SK-N-DZ (cell line): ENCODE results near the gene C5orf52.
"Not testable (repeated sequence)": the region's sequence is repeated elsewhere in the genome, so short reads cannot be mapped to it uniquely, and the experiment has no call there.

Source experiments
- DNase-seq: peaks from one replicate; pipeline ENCODE4 v3.0.0-alpha.2; 2015; ENCODE audit warnings: low spot score

The C5orf52 gene

DNA sequence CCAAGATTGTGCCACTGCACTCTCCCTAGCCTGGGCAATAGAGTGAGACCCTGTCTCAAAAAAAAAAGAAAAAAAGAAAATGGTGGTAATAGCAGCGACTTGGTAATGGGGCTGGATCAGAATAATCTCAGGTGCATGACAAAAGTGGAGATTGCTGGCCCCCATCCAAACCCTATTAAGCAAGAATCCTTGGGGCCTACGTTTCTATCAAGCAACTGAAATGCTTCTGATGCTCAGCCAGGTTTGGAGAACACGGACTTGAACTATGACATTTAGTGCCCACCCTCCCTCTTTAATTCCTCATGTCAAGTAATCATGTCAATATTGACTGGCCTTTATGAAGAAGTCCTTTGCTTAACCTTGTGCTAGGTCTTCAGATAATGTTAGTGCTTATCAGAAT is 6.6 kb downstream of the C5orf52 start:
- no peak for DNase-seq

- DNase-seq = no peak
Observed at GRCh38 chr5:157679801-157680200, 8.5 kb downstream of the C5orf52 start.

DNA sequence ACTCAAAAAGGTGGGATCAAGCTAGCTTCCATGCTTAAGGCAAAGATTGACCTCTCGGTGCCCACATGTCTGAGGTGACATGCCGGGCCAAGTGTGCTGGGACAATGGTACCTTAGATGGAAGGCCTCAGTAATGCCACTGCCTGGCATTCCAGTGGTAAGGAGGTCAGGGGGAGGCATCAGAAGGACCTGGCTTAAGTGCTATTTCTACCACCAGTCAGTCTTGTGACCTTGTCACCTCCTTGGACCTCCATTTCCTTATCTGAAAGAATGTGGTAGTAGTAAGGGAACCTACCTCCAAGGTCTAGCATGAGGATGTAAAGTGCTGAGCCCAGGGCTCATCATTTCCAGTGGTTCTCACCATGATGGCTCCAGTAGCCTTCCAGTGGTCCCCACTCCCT is 8.9 kb downstream of the C5orf52 start:
- no peak for DNase-seq

DNA sequence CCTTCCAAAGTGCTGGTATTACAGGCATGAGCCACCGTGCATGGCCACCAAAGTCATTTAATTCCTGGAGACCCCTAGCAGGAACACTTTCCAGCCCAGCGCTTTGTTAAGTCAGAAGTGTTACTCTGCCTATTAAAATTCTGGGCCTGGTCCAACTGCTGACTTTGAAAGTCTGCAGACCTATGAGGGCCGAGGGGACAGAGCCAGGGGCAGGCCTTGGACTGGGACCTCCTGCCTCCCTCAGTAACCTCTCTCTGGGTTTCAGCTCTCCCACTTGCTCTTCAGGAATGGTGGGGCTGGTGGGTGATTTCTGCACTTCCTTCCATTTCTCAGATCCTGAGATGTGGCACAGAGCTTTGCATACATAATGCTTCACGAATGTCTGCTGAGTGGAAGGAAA is 9.7 kb downstream of the C5orf52 start:
- no peak for DNase-seq

DNA sequence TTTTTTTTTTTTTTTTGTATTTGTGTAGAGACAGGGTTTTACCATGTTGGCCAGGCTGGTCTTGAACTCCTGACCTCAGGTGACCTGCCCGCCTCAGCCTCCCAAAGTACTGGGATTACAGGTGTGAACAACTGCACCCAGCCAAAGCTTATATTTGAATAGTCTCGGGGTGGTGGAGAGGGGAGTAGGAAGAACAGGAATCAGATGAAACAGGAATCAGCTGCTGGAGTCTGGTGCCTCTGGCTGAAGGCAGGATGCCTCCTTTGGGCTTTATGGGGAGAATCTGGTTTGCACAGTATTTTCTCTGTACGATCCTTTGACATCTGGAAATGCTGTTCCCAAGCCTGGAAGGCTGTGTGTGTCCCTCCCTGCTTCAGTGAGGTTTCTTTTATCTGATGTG is 10.9 kb downstream of the C5orf52 start:
- DNase-seq = no peak

DNA sequence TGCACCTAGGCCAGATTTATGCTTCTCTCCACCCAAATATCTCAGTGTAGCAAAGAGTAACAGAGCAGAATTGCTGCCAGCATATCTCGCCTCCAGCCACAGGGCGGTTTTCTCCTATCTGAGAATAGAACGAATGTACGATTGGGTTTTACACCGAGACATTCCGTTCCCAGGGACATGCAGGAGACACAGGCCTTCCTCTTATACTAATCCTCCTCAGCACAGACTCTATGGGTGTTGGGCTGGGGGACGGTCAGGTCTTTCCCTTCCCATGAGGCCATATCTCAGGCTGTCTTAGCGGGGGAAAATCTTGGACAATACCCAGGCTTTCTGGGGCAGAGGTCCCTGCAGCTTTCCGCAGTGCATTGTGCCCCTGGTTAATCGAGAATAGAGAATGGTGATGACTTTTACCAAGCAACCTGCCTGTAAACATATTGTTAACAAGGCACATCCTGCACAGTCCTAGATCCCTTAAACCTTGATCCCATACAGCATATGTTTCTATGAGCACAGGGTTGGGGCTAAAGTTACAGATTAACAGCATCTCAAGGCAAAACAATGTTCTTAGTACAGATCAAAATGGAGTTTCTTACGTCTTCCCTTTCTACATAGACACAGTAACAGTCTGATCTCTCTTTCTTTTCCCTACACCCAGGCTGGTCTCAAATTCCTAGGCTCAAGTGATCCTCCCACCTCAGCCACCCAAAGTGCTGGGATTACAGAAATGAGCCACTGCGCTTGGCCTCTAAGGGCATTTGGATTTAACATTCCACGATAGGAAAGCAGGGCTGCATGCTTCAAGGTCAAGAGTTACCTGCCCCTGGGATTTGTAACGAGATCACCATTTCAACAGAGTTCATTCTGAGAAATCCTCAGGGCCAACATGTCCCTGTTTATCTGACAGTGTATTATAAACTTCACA is 15.2 kb downstream of the C5orf52 start:
- DNase-seq = not testable (repeated sequence)

- DNase-seq = no peak
Observed at GRCh38 chr5:157687198-157687554, 15.8 kb downstream of the C5orf52 start.

- DNase-seq = no peak
Observed at GRCh38 chr5:157689942-157690689, 18.8 kb downstream of the C5orf52 start.

DNA sequence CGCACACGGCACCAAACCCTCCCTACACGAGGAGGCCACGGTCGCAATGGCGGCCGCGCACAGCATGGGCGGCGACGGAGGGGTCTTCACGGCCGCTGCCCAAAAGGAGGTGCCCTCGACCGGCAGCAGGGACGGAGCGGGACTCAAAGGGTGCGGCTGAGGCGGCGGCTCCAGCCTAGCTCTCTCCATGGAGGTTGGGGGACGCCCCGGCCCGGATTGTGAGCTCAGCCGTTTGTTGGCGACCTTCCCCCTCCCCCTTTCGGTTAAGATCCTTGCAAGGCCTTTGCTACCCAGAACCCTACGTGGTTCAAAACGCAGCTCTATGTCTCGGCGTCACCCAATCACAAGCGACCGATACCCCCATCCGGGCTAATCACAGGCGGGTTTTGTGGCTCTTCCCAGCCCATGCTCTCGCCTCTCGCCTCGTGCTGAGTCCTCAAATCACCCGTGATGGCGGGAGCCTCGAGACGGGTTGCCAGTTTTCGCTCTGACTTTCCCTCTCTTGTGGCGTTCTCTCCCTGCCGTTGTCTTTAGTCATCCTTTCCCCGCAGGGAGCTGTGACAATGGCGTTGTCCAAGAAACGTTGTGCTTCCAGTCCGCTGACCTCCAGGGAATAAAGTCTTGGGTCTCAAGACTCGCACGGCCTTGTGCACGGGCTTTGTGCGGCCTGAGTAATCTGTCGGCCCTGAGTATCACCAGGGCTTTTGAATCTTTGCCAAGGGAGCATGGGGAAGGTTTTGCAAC is 19.5 kb downstream of the C5orf52 start:
- no peak for DNase-seq

- not testable (repeated sequence) for DNase-seq
Observed at GRCh38 chr5:157693816-157694215, 22.5 kb downstream of the C5orf52 start.

DNA sequence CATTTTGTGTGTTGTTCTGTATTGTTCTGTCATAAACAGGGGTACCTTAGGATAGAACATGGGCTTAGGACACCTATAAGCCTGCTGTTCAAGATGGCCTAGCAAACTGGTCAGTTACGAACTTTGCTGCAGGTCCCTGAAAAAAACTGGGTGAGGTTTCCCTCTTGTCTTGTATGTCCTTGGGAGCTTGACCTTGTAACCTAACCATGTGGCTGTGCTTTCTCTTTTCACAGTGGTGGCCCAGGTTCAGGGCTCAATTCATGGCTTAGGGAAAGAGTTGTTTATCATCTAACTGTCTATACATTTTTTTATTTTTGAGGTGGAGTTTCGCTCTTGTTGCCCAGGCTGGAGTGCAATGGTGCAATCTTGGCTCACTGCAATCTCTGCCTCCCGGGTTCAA is 24.8 kb downstream of the C5orf52 start:
- not testable (repeated sequence) for DNase-seq

DNA sequence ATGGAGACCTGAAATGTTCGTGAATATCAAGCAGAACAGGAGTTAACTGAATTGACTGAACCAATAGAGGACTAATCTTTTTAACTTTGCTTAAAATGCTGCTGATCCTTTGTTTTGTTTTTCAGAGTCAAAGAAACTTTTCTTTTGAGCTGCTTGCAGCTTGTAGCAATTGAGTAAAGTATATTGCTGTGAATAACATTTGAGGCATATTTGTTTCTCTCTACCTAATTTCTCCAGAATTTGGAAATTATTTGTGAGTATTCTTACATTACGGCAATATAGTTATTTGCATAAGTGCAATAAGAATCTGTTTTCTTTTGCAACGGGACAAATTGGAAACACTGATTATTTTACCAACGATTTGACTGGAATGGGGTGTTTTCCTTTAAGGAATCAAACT is 27.3 kb downstream of the C5orf52 start:
- DNase-seq = not testable (repeated sequence)

GRCh38 chr5:157703736-157704135 is 32.4 kb downstream of the C5orf52 start:
- no peak for DNase-seq

GRCh38 chr5:157708866-157709265 is 37.5 kb downstream of the C5orf52 start:
- no peak for DNase-seq

- no peak for DNase-seq
Observed at GRCh38 chr5:157709346-157709745, 38.0 kb downstream of the C5orf52 start.

DNA sequence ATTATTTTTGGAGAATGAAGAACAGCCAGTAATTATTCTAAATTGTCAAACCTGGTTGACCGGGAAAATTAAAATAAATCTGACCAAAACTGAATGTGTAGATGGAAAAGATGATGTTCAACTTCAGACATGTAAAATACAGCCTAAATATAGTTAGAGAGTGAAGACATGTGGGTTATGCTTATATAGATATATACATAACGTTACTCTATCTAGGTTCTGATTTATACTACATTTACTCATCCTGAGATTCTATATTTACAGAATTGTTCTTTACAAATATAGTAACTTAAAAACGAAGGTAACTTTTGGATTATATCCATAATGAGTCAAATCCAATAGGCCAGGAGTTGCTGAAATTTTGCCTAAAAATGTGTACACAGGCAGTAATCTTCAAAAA is 39.1 kb downstream of the C5orf52 start:
- DNase-seq = no peak

DNA sequence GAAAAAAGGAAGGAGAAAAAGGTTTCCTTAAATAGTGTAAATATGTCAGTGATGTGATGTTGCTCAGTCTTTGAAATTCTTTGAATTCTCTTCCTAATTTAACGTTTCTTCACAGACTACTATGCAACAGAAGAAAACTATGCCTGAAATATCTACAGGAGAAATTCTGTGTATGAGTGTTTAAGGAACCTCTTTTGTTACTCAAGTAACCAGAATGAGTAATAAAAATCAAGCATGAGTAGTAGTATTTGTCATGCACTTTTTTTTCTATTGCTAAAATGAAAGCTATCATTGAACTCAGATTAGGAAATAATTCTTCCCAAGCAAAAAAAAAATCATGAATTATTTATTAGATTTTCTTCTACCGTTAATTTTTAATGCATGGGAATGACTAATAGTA is 39.5 kb downstream of the C5orf52 start:
- no peak for DNase-seq

GRCh38 chr5:157713830-157714595 is 42.7 kb downstream of the C5orf52 start:
- no peak for DNase-seq

DNA sequence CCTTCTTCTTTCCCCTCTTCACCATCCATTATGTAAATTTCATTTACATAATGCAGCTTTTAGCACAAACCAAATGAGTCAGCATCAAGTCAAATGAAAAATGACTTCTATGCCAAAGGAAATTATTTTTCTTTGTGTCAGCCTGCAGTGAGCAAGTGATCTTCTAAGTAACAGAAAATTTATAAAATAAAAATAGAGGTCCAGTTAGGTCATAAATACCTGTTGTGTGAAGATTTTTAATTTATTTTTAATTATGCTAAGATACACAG is 43.2 kb downstream of the C5orf52 start:
- no peak for DNase-seq

GRCh38 chr5:157718519-157718918 is 47.2 kb downstream of the C5orf52 start:
- peak; percentile 52 for DNase-seq

DNA sequence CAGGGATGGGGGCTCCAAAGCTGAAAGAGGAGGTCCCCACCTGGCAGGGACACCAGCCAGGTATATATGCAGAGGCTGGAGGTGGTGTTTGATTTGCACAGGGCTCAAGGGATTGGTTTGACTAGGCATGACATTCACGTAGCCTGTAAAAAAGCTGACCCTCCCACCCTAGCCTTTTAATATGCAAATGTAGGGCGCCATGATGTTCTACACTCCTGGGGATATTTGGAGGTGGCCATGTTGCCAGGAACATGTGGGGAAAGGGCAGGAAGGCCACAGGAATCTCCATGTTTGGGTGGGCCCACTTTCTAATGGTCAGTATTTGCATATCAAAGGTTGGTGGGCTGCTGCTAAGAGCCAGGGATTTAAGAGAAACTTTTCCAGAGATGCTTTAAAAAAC is 47.9 kb downstream of the C5orf52 start:
- DNase-seq = no peak

DNA sequence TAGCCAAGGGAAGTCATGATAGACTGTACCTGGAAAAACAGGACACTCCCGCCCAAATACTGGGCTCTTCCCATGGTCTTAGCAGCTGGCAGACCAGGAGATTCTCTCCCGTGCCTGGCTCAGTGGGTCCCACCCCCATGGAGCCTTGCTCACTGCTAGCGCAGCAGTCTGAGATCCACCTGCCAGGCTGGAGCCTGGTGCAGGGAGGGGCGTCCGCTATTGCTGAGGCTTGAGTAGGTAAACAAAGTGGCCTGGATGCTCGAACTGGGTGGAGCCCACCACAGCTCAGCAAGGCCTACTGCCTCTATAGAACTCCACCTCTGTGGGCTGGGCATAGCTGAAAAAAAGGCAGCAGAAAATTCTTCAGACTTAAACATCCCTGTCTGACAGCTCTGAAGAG is 49.8 kb downstream of the C5orf52 start:
- no peak for DNase-seq
